CD4-positive, alpha-beta T cell treated with Interleukin-15 for 1 hour (primary cell): ENCODE measurements around the gene SPTB.

Experiments
- DNase-seq: peaks from one replicate; pipeline ENCODE4 v3.0.0-alpha.2; 2020

SPTB gene

GRCh38 chr14:64763085-64763782 lies 116.5 kb downstream of the SPTB start:
- DNase-seq, result no peak

- DNase-seq, result no peak
Measured at GRCh38 chr14:64762044-64763034, 117.4 kb downstream of the SPTB start.

GRCh38 chr14:64761441-64762043 lies 118.2 kb downstream of the SPTB start:
- DNase-seq, result no peak

- DNase-seq, result no peak
Measured at GRCh38 chr14:64760916-64761315, 118.8 kb downstream of the SPTB start.

- DNase-seq, result peak; percentile 41
Measured at GRCh38 chr14:64760146-64760755, 119.5 kb downstream of the SPTB start.

- no peak for DNase-seq
Measured at GRCh38 chr14:64759555-64759938, 120.2 kb downstream of the SPTB start.

GRCh38 chr14:64758691-64759554 lies 120.8 kb downstream of the SPTB start:
- DNase-seq, result no peak

- no peak for DNase-seq
Measured at GRCh38 chr14:64758025-64758521, 121.6 kb downstream of the SPTB start.

- no peak for DNase-seq
Measured at GRCh38 chr14:64757601-64758000, 122.1 kb downstream of the SPTB start.

- DNase-seq, result no peak
Measured at GRCh38 chr14:64756712-64757111, 123.0 kb downstream of the SPTB start.

- peak; percentile 67 for DNase-seq
Measured at GRCh38 chr14:64755781-64756221, 123.9 kb downstream of the SPTB start.

- no peak for DNase-seq
Measured at GRCh38 chr14:64754685-64755084, 125.0 kb downstream of the SPTB start.

- no peak for DNase-seq
Measured at GRCh38 chr14:64753999-64754398, 125.7 kb downstream of the SPTB start.

GRCh38 chr14:64753374-64753773 lies 126.3 kb downstream of the SPTB start:
- no peak for DNase-seq

- no peak for DNase-seq
Measured at GRCh38 chr14:64752909-64753308, 126.8 kb downstream of the SPTB start.

- DNase-seq, result no peak
Measured at GRCh38 chr14:64748995-64749714, 130.6 kb downstream of the SPTB start.

GRCh38 chr14:64748521-64748920 lies 131.2 kb downstream of the SPTB start:
- DNase-seq, result no peak

- no peak for DNase-seq
Measured at GRCh38 chr14:64747327-64747726, 132.4 kb downstream of the SPTB start.

- no peak for DNase-seq
Measured at GRCh38 chr14:64746298-64747250, 133.1 kb downstream of the SPTB start.

- DNase-seq, result no peak
Measured at GRCh38 chr14:64745511-64746091, 134.1 kb downstream of the SPTB start.
